A673 (cell line): Measurements from ENCODE around the gene CPN1.

Experiments used
- EZH2 ChIP-seq: fragments of 200-600 bp; sonication (generic); IDR thresholded peaks from 2 replicates; pipeline ENCODE4 v1.6.1; 2017; ENCODE audit warnings: borderline replicate concordance, low read depth, mild to moderate bottlenecking, mixed read lengths, antibody characterized with exemption, low read length; ENCODE audit not compliant: poor library complexity, severe bottlenecking
- TF ChIP-seq, protein P1 (sequence below): fragments of 300-800, 200-600 bp; sonication (generic); conservative IDR thresholded peaks from 2 replicates; pipeline ENCODE4 v1.5.1; 2017; ENCODE audit warnings: low read depth, mild to moderate bottlenecking, antibody characterized with exemption, low read length, moderate library complexity, mixed read lengths

DNA sequence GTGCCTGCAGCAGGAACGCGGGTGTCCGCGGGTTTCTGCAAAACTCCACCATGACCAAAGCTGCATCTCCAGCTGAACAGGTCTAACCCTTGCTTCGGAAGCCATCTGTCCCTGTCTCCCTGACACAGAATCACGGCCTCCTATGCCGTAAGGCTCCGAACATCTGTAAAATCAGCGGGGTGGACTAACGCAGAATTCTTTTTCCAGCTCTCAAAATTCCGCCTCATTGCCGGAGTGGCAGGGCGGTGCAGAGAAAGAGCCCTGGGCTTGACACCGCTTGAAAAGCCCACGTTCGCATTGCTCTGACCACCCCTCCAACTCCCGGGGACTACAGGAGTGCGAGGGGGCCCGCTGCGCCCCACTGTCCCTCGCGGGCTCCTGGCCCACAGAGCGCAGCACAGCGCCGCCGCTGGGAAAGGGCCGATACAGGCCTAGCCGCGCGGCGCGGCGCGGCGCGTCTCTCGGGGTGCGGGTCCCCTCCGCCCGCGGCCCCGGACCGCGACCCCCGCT is 72.3 kb downstream of the CPN1 start:
- TF ChIP-seq, protein P1, sequence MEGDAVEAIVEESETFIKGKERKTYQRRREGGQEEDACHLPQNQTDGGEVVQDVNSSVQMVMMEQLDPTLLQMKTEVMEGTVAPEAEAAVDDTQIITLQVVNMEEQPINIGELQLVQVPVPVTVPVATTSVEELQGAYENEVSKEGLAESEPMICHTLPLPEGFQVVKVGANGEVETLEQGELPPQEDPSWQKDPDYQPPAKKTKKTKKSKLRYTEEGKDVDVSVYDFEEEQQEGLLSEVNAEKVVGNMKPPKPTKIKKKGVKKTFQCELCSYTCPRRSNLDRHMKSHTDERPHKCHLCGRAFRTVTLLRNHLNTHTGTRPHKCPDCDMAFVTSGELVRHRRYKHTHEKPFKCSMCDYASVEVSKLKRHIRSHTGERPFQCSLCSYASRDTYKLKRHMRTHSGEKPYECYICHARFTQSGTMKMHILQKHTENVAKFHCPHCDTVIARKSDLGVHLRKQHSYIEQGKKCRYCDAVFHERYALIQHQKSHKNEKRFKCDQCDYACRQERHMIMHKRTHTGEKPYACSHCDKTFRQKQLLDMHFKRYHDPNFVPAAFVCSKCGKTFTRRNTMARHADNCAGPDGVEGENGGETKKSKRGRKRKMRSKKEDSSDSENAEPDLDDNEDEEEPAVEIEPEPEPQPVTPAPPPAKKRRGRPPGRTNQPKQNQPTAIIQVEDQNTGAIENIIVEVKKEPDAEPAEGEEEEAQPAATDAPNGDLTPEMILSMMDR = peak; percentile 50
- no peak for TF ChIP-seq EZH2
